T-helper 2 cell treated with Interferon-gamma antibody and Interleukin-4, amounts not matched to agents 5 μg/mL and 100 μg/mL, for 36 hours (primary cell): Measurements from ENCODE around the gene PRKAR2A.
"Not testable (repeated sequence)": the region's sequence is repeated elsewhere in the genome, so short reads cannot be mapped to it uniquely, and the experiment has no call there.

Source experiments
- DNase-seq: peaks from one replicate; pipeline ENCODE4 v3.0.0; 2021; ENCODE audit warnings: low spot score
- H3K27ac Mint-ChIP-seq: one replicate; pipeline ENCODE4 v1.8.0; 2021; ENCODE audit warnings: mild to moderate bottlenecking, mixed read lengths
- H3K27me3 Mint-ChIP-seq: one replicate; pipeline ENCODE4 v1.8.0; 2021; ENCODE audit warnings: low read depth, mixed read lengths
- H3K36me3 Mint-ChIP-seq: one replicate; pipeline ENCODE4 v1.8.0; 2021; ENCODE audit warnings: low read depth, mixed read lengths
- H3K4me1 Mint-ChIP-seq: one replicate; pipeline ENCODE4 v1.8.0; 2021; ENCODE audit warnings: low read depth, mixed read lengths
- H3K4me3 Mint-ChIP-seq: one replicate; pipeline ENCODE4 v1.8.0; 2022; ENCODE audit warnings: mild to moderate bottlenecking, moderate library complexity, mixed read lengths
- H3K9me3 Mint-ChIP-seq: one replicate; pipeline ENCODE4 v1.8.0; 2021; ENCODE audit warnings: mixed read lengths

The PRKAR2A gene

DNA sequence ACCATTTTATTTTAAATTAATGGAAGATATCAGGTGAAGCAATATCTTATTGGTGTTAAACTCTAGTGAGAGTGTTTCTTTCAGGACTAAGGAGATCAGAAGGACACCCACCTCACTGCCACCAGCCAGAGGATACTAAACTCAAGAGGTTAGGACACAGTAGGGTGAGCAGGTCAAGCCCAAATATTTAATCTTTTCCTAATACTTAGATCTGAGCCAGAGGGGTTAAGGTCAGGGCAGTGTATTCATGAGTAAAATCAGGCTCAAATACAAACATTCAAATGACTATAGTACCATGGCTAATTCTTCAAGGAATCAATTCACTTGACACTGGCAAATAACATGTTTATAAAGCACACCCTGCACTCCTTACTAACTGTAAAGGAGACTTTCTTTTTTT, 65.6 kb downstream of the PRKAR2A start:
- H3K27me3 Mint-ChIP-seq: no peaks in the 10 kb centered on the region
- H3K4me3 Mint-ChIP-seq: no peak overlapping the region
- no peak for DNase-seq
- H3K4me1 Mint-ChIP-seq: no peaks in the 10 kb centered on the region
- H3K27ac Mint-ChIP-seq: no peak overlapping the region
- peaks cover 13% of the 10 kb centered on the region for H3K36me3 Mint-ChIP-seq
- H3K9me3 Mint-ChIP-seq: no peaks in the 10 kb centered on the region

DNA sequence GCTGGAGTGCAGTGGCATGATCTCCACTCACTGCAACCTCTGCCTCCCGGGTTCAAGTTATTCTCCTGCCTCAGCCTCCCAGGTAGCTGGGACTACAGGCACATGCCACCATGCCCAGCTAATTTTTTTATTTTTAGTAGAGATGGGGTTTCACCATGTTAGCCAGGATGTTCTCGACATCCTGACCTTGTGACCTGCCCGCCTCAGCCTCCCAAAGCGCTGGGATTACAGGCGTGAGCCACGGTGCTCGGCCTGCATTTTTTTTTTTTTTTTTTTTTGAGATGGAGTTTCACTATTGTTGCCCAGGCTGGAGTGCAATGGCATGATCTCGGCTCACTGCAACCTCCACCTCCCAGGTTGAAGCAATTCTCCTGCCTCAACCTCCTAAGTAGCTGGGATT, 69.1 kb downstream of the PRKAR2A start:
- not testable (repeated sequence) for H3K9me3 Mint-ChIP-seq, DNase-seq, H3K36me3 Mint-ChIP-seq

DNA sequence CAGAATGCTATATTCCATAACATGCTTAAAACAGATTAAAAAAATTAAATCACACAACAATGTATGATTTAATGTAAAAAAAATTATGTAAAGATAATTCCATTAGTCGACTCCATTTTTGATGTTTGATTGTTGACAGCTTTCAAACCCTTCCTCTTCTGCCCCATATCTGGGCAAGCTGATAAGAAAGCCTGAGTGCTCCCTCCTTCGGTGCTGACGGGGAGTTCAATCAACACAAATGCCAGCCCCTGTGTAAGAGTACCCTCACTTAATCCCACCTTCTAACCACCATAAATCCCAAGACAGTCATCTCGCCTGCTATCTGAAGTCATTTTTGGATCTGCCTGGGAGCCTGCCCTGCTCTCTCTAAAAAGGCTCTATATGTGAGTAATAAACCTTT, 70.8 kb downstream of the PRKAR2A start:
- no peak for DNase-seq
- H3K4me3 Mint-ChIP-seq: no peak overlapping the region
- no peaks in the 10 kb centered on the region for H3K9me3 Mint-ChIP-seq
- no peaks in the 10 kb centered on the region for H3K4me1 Mint-ChIP-seq
- no peak overlapping the region for H3K27ac Mint-ChIP-seq
- no peaks in the 10 kb centered on the region for H3K27me3 Mint-ChIP-seq
- peaks cover 4% of the 10 kb centered on the region for H3K36me3 Mint-ChIP-seq

More for the DNA sequence above, 69.1 kb downstream of the PRKAR2A start:
- H3K4me1 Mint-ChIP-seq, H3K4me3 Mint-ChIP-seq, H3K27me3 Mint-ChIP-seq, H3K27ac Mint-ChIP-seq: not testable (repeated sequence)

DNA sequence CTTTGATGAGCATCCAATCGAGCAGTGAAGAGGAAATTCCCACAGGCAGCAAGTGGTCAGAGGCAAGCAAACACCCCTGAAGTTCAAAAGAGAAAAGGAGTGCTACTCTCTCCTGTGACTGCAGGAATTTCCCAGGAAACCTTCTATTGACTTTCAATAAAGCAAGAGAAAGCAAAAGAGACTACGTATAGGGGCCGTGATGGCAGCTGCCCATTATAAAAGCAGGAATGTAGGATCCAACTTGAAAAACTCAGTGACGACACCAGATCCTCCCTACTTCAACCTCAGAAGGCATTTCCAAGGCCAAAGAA, 77.5 kb downstream of the PRKAR2A start:
- Mint-ChIP-seq H3K4me3 (no peak overlapping the region), H3K27me3 (no peaks in the 10 kb centered on the region), H3K9me3 (no peaks in the 10 kb centered on the region), H3K27ac (no peak overlapping the region), H3K36me3 (peaks cover 16% of the 10 kb centered on the region), H3K4me1 (no peaks in the 10 kb centered on the region)
- no peak for DNase-seq

DNA sequence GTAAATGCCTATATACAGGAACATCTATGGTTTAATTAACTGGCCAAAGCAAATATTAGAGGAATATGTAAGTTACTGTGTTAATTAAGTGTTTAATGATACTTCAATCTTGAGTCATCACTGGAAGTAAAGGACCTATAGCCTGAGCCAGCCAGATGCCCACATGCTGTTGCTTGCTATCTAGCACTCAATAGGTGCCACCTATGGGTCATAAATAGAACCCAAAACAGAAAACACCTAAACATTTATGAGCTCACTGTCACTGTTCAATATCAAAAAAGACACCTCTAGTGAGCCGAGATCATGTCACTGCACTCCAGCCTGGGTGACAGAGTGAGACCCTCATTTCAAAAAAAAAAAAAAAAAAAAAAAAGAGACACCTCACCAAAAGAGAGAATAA, 82.3 kb downstream of the PRKAR2A start:
- Mint-ChIP-seq H3K4me1 (no peaks in the 10 kb centered on the region), H3K27me3 (no peaks in the 10 kb centered on the region), H3K4me3 (no peak overlapping the region), H3K9me3 (no peaks in the 10 kb centered on the region), H3K36me3 (peaks cover 20% of the 10 kb centered on the region), H3K27ac (no peak overlapping the region)
- DNase-seq: no peak

DNA sequence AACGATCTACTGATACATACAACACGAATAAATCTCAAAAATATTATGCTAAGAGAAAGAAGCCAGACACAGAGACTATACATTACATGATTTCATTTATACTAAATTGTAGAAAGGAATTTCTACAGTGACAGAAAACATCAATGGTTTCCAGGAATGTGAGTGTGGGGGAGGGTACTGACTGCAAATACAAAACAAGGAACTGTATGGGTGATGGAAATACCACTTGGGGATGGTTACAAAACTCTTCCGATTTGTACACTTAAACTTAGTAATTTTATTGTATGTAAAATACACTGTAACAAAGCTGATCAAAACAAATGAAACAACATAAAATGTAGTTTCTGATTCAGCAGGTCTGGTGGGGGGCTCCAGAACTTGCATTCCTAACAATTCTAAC, 84.9 kb downstream of the PRKAR2A start:
- H3K27ac Mint-ChIP-seq: no peak overlapping the region
- H3K4me1 Mint-ChIP-seq: no peaks in the 10 kb centered on the region
- H3K4me3 Mint-ChIP-seq: no peak overlapping the region
- H3K9me3 Mint-ChIP-seq: no peaks in the 10 kb centered on the region
- no peaks in the 10 kb centered on the region for H3K27me3 Mint-ChIP-seq
- peaks cover 16% of the 10 kb centered on the region for H3K36me3 Mint-ChIP-seq
- DNase-seq: no peak

DNA sequence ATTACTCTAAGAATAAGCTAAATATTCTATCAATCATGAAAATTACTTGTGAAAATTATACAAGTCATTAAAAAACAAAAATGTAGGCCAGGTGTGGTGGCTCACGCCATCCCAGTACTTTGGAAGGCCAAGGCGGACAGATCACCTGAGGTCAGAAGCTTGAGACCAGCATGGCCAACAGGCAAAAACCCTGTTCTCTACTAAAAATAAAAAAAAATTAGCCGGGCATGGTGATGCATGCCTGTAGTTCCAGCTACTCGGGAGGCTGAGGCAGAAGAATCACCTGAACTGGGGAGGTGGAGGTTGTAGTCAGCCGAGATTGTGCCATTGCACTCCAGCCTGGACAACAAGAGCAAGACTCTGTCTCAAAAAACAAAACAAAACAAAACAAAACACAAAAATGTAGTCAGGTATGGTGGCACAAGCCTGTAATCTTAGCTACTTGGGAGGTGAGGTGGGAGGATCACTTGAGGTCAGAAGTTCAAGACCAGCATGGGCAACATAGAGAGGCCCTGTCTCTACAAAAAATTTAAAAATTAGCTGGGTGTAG, 87.6 kb downstream of the PRKAR2A start:
- not testable (repeated sequence) for H3K4me3 Mint-ChIP-seq

DNA sequence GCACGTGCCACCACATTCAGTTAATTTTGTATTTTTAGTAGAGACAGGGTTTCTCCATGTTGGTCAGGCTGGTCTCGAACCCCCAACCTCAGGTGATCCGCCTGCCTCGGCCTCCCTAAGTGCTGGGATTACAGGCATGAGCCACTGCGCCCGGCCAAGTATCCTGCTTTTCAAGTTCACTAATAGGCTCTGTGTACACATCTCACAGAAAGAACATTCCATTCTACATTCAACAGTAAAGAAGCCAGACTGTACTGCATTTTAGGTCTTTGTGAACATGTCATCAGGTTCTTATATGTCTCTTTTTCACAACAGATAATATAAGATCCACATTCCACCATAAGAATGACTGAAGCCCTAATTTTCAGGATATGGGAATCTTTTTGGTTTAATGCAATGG, 88.1 kb downstream of the PRKAR2A start:
- not testable (repeated sequence) for H3K27me3 Mint-ChIP-seq, H3K9me3 Mint-ChIP-seq, DNase-seq, H3K27ac Mint-ChIP-seq, H3K4me3 Mint-ChIP-seq, H3K4me1 Mint-ChIP-seq
- peaks cover 11% of the 10 kb centered on the region for H3K36me3 Mint-ChIP-seq

More for the DNA sequence above, 87.6 kb downstream of the PRKAR2A start:
- not testable (repeated sequence) for DNase-seq, H3K4me1 Mint-ChIP-seq, H3K27me3 Mint-ChIP-seq, H3K27ac Mint-ChIP-seq, H3K9me3 Mint-ChIP-seq
- peaks cover 16% of the 10 kb centered on the region for H3K36me3 Mint-ChIP-seq

DNA sequence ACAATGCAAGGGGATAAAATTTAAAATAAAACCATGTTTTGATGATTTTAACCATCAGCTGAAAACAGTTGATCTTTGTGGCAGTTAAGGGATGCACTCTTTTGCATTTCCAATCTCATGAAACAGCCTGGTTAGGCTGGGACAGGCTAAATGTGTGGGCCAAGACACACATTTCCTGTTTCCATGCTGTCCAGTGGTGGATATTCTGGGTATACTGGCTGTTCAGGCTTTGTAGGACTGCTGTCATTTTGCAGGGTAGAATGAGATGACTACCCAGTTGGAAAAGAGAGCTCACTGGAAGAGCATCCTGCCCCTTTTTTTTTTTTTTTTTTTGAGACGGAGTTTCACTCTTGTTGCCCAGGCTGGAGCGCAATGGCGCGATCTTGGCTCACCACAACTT, 88.6 kb downstream of the PRKAR2A start:
- Mint-ChIP-seq H3K4me1 (peaks cover 2% of the 10 kb centered on the region), H3K4me3 (no peak overlapping the region), H3K27me3 (no peaks in the 10 kb centered on the region), H3K36me3 (peaks cover 9% of the 10 kb centered on the region), H3K9me3 (no peaks in the 10 kb centered on the region), H3K27ac (no peak overlapping the region)
- no peak for DNase-seq

DNA sequence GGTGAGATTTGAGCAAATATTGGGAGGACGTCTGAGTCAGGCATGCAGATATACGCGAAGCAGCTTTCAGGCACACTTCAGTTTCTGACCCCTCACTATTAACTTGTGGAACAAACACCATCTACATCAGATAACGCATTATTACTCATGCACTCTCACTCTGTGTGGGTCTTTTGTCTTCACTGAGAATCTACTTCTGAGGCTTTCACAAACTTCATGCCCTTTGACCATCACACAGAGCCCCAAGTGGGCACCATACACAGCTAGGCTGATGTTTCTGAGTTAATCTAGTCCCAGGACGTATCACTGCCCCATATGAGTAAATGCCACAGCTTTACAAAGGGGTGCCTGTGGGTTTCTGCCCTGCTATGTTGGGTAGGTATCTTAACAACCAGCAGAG, 91.0 kb downstream of the PRKAR2A start:
- peaks cover 6% of the 10 kb centered on the region for H3K36me3 Mint-ChIP-seq
- peak; percentile 42 for DNase-seq
- peaks cover 2% of the 10 kb centered on the region for H3K4me1 Mint-ChIP-seq
- H3K27me3 Mint-ChIP-seq: no peaks in the 10 kb centered on the region
- H3K27ac Mint-ChIP-seq: no peak overlapping the region
- H3K4me3 Mint-ChIP-seq: no peak overlapping the region
- no peaks in the 10 kb centered on the region for H3K9me3 Mint-ChIP-seq

DNA sequence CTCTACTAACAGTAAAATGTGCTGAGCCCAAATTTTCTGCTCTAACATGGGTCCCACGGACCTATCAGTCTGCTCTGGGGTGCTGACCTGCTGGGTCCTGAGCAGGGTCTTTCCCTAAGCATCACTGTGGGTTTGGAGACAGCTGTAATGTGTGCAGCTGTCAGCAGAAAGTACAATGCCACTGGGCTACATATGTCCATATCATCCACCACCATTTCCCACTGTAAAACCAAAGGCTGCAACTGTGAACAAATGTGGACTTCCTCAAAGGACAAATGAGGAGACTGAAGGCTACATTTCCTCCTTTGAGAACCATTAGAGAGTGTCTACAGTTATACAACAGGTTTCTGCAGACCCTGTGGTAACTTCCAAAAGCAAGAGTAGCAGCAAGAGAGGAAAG, 96.8 kb downstream of the PRKAR2A start:
- Mint-ChIP-seq H3K27ac (no peak overlapping the region), H3K4me1 (no peaks in the 10 kb centered on the region), H3K9me3 (no peaks in the 10 kb centered on the region), H3K4me3 (no peak overlapping the region), H3K36me3 (peaks cover 8% of the 10 kb centered on the region), H3K27me3 (no peaks in the 10 kb centered on the region)
- DNase-seq: no peak

DNA sequence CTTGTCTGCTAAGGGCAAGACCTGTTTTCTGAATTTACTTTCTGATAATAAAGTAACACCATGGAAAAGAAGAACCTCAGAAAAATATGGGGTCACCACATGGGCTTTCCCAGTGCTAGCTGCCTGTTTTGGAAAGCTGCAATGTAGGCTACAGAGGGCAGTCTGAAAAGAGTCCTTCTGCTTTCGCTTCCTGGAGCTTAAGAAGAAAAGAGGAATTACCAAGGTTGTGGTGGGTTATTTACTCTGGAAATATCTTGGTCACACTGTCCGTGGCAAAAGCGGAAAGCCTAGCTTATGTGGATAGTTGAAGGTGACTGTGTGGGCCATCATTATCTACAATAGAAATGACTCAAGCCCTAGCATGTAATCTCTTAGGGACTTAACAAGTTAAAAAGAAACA, 98.9 kb downstream of the PRKAR2A start:
- H3K4me1 Mint-ChIP-seq: no peaks in the 10 kb centered on the region
- no peaks in the 10 kb centered on the region for H3K27me3 Mint-ChIP-seq
- H3K36me3 Mint-ChIP-seq: peaks cover 8% of the 10 kb centered on the region
- H3K4me3 Mint-ChIP-seq: no peak overlapping the region
- no peaks in the 10 kb centered on the region for H3K9me3 Mint-ChIP-seq
- DNase-seq: no peak
- H3K27ac Mint-ChIP-seq: no peak overlapping the region

DNA sequence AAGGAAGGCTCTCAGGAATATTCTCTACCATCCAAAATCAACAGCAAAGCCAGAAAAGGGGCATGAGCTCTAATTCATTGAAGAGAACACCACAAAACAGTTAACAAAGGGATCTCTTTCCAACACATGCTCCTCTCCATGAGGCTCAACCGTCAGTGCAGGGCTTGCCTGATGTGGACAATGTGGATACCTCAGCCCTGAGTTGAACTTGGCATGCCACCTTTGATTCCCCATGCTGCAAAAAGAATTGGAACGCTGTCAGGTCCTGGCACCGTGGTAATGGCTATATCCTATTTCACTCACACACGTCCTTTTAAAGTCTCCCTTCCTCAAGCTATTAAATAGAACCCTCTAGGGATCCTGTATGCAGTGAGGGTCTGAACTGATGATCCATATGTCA, 100.0 kb downstream of the PRKAR2A start:
- H3K36me3 Mint-ChIP-seq: peaks cover 7% of the 10 kb centered on the region
- H3K4me1 Mint-ChIP-seq: no peaks in the 10 kb centered on the region
- no peak overlapping the region for H3K4me3 Mint-ChIP-seq
- DNase-seq: no peak
- H3K27ac Mint-ChIP-seq: no peak overlapping the region
- no peaks in the 10 kb centered on the region for H3K27me3 Mint-ChIP-seq
- H3K9me3 Mint-ChIP-seq: no peaks in the 10 kb centered on the region

DNA sequence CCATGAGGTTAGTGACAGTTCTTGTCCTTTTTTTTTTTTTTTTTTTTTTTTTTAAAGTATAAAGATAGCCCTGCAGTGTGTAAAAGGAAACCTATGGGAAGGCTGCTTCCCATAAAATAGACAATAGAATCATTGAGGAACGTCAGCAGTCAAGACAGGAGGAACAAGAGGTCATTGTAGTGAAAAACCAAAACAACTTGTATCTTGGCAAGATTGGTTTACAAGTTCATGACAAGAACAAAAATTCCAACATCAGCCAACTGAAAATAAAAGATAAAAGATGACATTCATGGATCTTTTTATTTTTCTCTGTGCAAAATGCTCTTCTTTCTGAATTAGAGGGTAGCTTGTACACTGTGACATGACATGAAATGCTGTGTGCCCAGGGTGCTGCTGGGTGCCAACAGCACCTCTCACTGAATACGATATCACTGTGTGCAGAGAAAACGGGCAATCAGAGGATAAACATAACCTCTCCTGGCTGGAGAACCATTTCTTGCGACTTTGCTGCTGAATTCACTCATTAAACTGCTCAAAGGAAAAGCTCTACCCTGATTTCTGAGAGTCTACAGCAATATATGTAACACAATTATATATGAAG, 100.6 kb downstream of the PRKAR2A start:
- Mint-ChIP-seq H3K27me3 (no peaks in the 10 kb centered on the region), H3K36me3 (peaks cover 7% of the 10 kb centered on the region), H3K27ac (no peak overlapping the region), H3K4me1 (no peaks in the 10 kb centered on the region), H3K9me3 (no peaks in the 10 kb centered on the region), H3K4me3 (no peak overlapping the region)
- no peak for DNase-seq

DNA sequence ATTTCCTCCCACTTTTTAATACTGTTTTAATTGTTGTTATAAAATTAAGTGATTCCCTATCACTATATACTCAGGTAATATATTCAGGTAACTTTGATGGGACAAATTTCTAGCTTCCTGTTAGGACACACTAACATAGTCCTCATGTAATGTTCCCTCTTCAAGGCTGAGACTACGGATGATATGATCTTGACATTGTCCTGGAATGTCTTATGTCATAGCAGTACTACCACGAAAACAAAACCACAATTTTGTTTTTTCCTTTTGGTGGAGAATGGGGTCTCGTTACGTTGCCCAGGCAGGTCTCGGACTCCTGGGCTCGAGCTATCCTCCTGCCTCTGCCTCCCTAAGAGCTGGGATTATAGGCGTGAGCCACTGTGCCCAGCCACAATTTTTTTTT, 103.9 kb downstream of the PRKAR2A start:
- Mint-ChIP-seq H3K27ac (no peak overlapping the region), H3K4me1 (no peaks in the 10 kb centered on the region), H3K27me3 (no peaks in the 10 kb centered on the region), H3K36me3 (peaks cover 1% of the 10 kb centered on the region), H3K4me3 (no peak overlapping the region), H3K9me3 (no peaks in the 10 kb centered on the region)
- DNase-seq: no peak
